GM23338 (cell line): ENCODE data around the gene HERPUD1.

Source experiments
- CREB1 ChIP-seq: fragments of 250-450 bp; sonication (Bioruptor Pico); IDR thresholded peaks from 2 replicates; pipeline ENCODE4 v1.5.0; 2020; ENCODE audit warnings: low read depth, mild to moderate bottlenecking, moderate library complexity
- CTCF ChIP-seq, 2 experiments: fragments of 200-600 bp in 1 of 2; sonication (generic) in 1 of 2; conservative IDR thresholded peaks; 2 replicates each; pipeline versions ENCODE4 v1.5.1 to v1.6.1; 2016 to 2017; ENCODE audit warnings: antibody characterized with exemption in 2 of 2, low read depth in 2 of 2, mild to moderate bottlenecking in 2 of 2, moderate library complexity in 1 of 2
- EZH2 ChIP-seq: fragments of 200-600 bp; sonication (generic); IDR thresholded peaks from one replicate; pipeline ENCODE4 v1.8.0; 2017; ENCODE audit warnings: antibody characterized with exemption, mild to moderate bottlenecking, low read depth; ENCODE audit not compliant: unreplicated experiment
- EZH2phosphoT487 ChIP-seq: fragments of 200-600 bp; sonication (generic); IDR thresholded peaks from one replicate; pipeline ENCODE4 v1.8.1; 2018; ENCODE audit warnings: antibody characterized with exemption; ENCODE audit not compliant: unreplicated experiment
- JUNB ChIP-seq: IDR thresholded peaks from one replicate; pipeline ENCODE4 v1.6.1; 2016; ENCODE audit warnings: antibody characterized with exemption; ENCODE audit not compliant: unreplicated experiment
- POLR2AphosphoS5 ChIP-seq: IDR thresholded peaks from 2 replicates; pipeline ENCODE4 v1.6.1; 2016; ENCODE audit warnings: antibody characterized with exemption, low read depth
- REST ChIP-seq: IDR thresholded peaks from one replicate; pipeline ENCODE4 v1.6.1; 2018; ENCODE audit warnings: antibody characterized with exemption; ENCODE audit not compliant: unreplicated experiment
- STAT1 ChIP-seq: IDR thresholded peaks from one replicate; pipeline ENCODE4 v1.6.1; 2016; ENCODE audit warnings: antibody characterized with exemption; ENCODE audit not compliant: unreplicated experiment
- ZNF114 ChIP-seq: fragments of 250-450 bp; sonication (Bioruptor Pico); IDR thresholded peaks from 2 replicates; pipeline ENCODE4 v1.5.0; 2020; ENCODE audit warnings: mild to moderate bottlenecking, moderate library complexity
- ZNF331 ChIP-seq: fragments of 250-450 bp; sonication (Bioruptor Pico); IDR thresholded peaks from 2 replicates; pipeline ENCODE4 v1.5.0; 2020; ENCODE audit warnings: low read depth, mild to moderate bottlenecking, moderate library complexity
- ZNF462 ChIP-seq: fragments of 250-450 bp; sonication (Bioruptor Pico); IDR thresholded peaks from 2 replicates; pipeline ENCODE4 v1.5.0; 2020; ENCODE audit warnings: mild to moderate bottlenecking, moderate library complexity

- TF ChIP-seq CTCF (conservative IDR thresholded peaks at IDR 0.05; ENCODE audit: low read depth in 2 of 2) (no peak), CREB1 (CRISPR knock-in tag) (no peak), ZNF462 (CRISPR knock-in tag) (no peak), EZH2 (no peak), JUNB (no peak), EZH2phosphoT487 (no peak), REST (no peak), POLR2AphosphoS5 (no peak), STAT1 (no peak), ZNF114 (CRISPR knock-in tag) (no peak), ZNF331 (no peak)
Measured at GRCh38 chr16:56965149-56966092, 33.5 kb downstream of the HERPUD1 start.
